GM12892 (cell line): Measurements from ENCODE around the gene CORIN.

ENCODE experiments used
- POLR2A ChIP-seq: IDR thresholded peaks from 2 replicates; pipeline ENCODE4 v1.6.1; 2011; ENCODE audit warnings: low read depth, low read length, control low read depth
- POLR2AphosphoS5 ChIP-seq: IDR thresholded peaks from 2 replicates; pipeline ENCODE4 v1.6.1; 2011; ENCODE audit warnings: low read depth, low read length, control low read depth

- TF ChIP-seq POLR2A, result no peak
- no peak for TF ChIP-seq POLR2AphosphoS5
Measured at GRCh38 chr4:47598896-47599295, 239.0 kb downstream of the CORIN start.
